HL-60 (cell line): ENCODE data around the gene BTLA.

Source experiments
- CTCF ChIP-seq: IDR thresholded peaks from one replicate; pipeline ENCODE4 v1.5.1; 2011; ENCODE audit warnings: low read length, control low read depth, inconsistent platforms; ENCODE audit not compliant: insufficient read depth
- POLR2AphosphoS5 ChIP-seq: IDR thresholded peaks from 2 replicates; pipeline ENCODE4 v1.6.1; 2012; ENCODE audit warnings: low read depth

- no peak for TF ChIP-seq CTCF
- TF ChIP-seq POLR2AphosphoS5 = no peak
Measured at GRCh38 chr3:112425858-112426750, 73.2 kb downstream of the BTLA start.
